HEK293 (cell line): Measurements from ENCODE around the gene MRPL34.

Experiments
- CTCF ChIA-PET: fragments of 350-600 bp; formaldehyde crosslinking; extraction: SDS; loops from one replicate; lab custom pipeline; 2021; ENCODE audit warnings: antibody characterized with exemption; lab: Yijun Ruan, JAX
- POLR2A ChIA-PET: fragments of 300-600 bp; formaldehyde crosslinking; extraction: SDS; loops from one replicate; lab custom pipeline; 2020; ENCODE audit warnings: antibody characterized with exemption, inconsistent platforms; lab: Yijun Ruan, JAX
- H3K27ac ChIP-seq: fragments of 200-500 bp; sonication (Bioruptor generic); 2 replicates; pipeline ENCODE4 v1.5.1; 2014; ENCODE audit warnings: low read depth, low read length, control low read depth, inconsistent platforms; ENCODE audit errors: extremely low read depth
- H3K36me3 ChIP-seq, 2 experiments: fragments of 200-500 bp in 1 of 2; sonication (Bioruptor generic) in 1 of 2; 1 replicate in 1 of 2; 2 replicates in 1 of 2; pipeline ENCODE4 v1.5.1; 2014 to 2017; ENCODE audit warnings: inconsistent platforms in 2 of 2, low read length in 2 of 2; ENCODE audit not compliant: control insufficient read depth in 2 of 2, insufficient read depth in 1 of 2
- H3K4me1 ChIP-seq: fragments of 200-500 bp; sonication (Bioruptor generic); 2 replicates; pipeline ENCODE4 v1.5.1; 2014; ENCODE audit warnings: mild to moderate bottlenecking, low read length, inconsistent platforms; ENCODE audit not compliant: control insufficient read depth, insufficient read depth
- H3K4me3 ChIP-seq: 2 replicates; pipeline ENCODE4 v1.5.1; 2011; ENCODE audit warnings: low read depth, mild to moderate bottlenecking, control low read depth, low read length, moderate library complexity
- H3K9me3 ChIP-seq: fragments of 200-500 bp; sonication (Bioruptor generic); 2 replicates; pipeline ENCODE4 v1.5.1; 2014; ENCODE audit warnings: low read depth, low read length, inconsistent platforms; ENCODE audit not compliant: control insufficient read depth, insufficient read depth
- HOXC10 ChIP-seq: sonication (generic); formaldehyde crosslinking; IDR thresholded peaks from 2 replicates; pipeline ENCODE4 v1.8.1; 2023; ENCODE audit warnings: mild to moderate bottlenecking, missing genetic modification reagents
- IKZF3 ChIP-seq: fragments of 450-650 bp; IDR thresholded peaks from 2 replicates; pipeline ENCODE4 v1.5.0; 2018; ENCODE audit warnings: missing biosample characterization, mild to moderate bottlenecking, missing genetic modification characterization, moderate library complexity
- KLF16 ChIP-seq: fragments of 450-650 bp; formaldehyde crosslinking; IDR thresholded peaks from 2 replicates; pipeline ENCODE4 v1.5.1; 2017; ENCODE audit warnings: missing biosample characterization, missing genetic modification characterization
- OSR2 ChIP-seq: fragments of 450-650 bp; formaldehyde crosslinking; IDR thresholded peaks from 2 replicates; pipeline ENCODE4 v1.5.1; 2016; ENCODE audit warnings: missing biosample characterization, missing genetic modification characterization
- SALL2 ChIP-seq: fragments of 450-650 bp; formaldehyde crosslinking; IDR thresholded peaks from 2 replicates; pipeline ENCODE4 v1.5.0; 2017; ENCODE audit warnings: missing biosample characterization, mild to moderate bottlenecking, missing genetic modification characterization, borderline replicate concordance
- SP3 ChIP-seq: fragments of 450-650 bp; formaldehyde crosslinking; IDR thresholded peaks from 2 replicates; pipeline ENCODE4 v1.5.1; 2016; ENCODE audit warnings: missing biosample characterization, missing genetic modification characterization
- SP7 ChIP-seq: fragments of 450-650 bp; formaldehyde crosslinking; IDR thresholded peaks from 2 replicates; pipeline ENCODE4 v1.5.1; 2016; ENCODE audit warnings: missing biosample characterization, missing genetic modification characterization
- WT1 ChIP-seq: fragments of 450-650 bp; formaldehyde crosslinking; IDR thresholded peaks from 2 replicates; pipeline ENCODE4 v1.5.1; 2016; ENCODE audit warnings: missing biosample characterization, missing genetic modification characterization
- ZBTB1 ChIP-seq: fragments of 450-650 bp; formaldehyde crosslinking; IDR thresholded peaks from 2 replicates; pipeline ENCODE4 v1.5.1; 2016; ENCODE audit warnings: missing biosample characterization, missing genetic modification characterization
- ZNF16 ChIP-seq: fragments of 450-650 bp; formaldehyde crosslinking; IDR thresholded peaks from 2 replicates; pipeline ENCODE4 v1.5.1; 2016; ENCODE audit warnings: low read depth, missing biosample characterization, missing genetic modification characterization
- ZNF24 ChIP-seq: fragments of 450-650 bp; formaldehyde crosslinking; IDR thresholded peaks from 2 replicates; pipeline ENCODE4 v1.5.1; 2016; ENCODE audit warnings: missing biosample characterization, missing genetic modification characterization
- ZNF266 ChIP-seq: fragments of 450-650 bp; formaldehyde crosslinking; IDR thresholded peaks from 2 replicates; pipeline ENCODE4 v1.5.1; 2016; ENCODE audit warnings: missing biosample characterization, missing genetic modification characterization, low read depth
- ZNF394 ChIP-seq: fragments of 450-650 bp; formaldehyde crosslinking; IDR thresholded peaks from 2 replicates; pipeline ENCODE4 v1.5.1; 2016; ENCODE audit warnings: missing biosample characterization, missing genetic modification characterization, mild to moderate bottlenecking, moderate library complexity, borderline replicate concordance
- ZNF398 ChIP-seq: fragments of 450-650 bp; formaldehyde crosslinking; IDR thresholded peaks from 2 replicates; pipeline ENCODE4 v1.5.1; 2017; ENCODE audit warnings: missing biosample characterization, missing genetic modification characterization
- ZNF416 ChIP-seq: fragments of 450-650 bp; formaldehyde crosslinking; IDR thresholded peaks from 2 replicates; pipeline ENCODE4 v1.5.1; 2016; ENCODE audit warnings: missing biosample characterization, missing genetic modification characterization
- ZNF624 ChIP-seq: fragments of 450-650 bp; formaldehyde crosslinking; IDR thresholded peaks from 2 replicates; pipeline ENCODE4 v1.5.1; 2017; ENCODE audit warnings: missing biosample characterization, missing genetic modification characterization
- ZNF654 ChIP-seq: fragments of 450-650 bp; formaldehyde crosslinking; IDR thresholded peaks from 2 replicates; pipeline ENCODE4 v1.5.1; 2016; ENCODE audit warnings: low read depth, missing biosample characterization, missing genetic modification characterization
- ZNF747 ChIP-seq: fragments of 450-650 bp; formaldehyde crosslinking; IDR thresholded peaks from 2 replicates; pipeline ENCODE4 v1.5.1; 2016; ENCODE audit warnings: missing biosample characterization, missing genetic modification characterization
- ZNF76 ChIP-seq: fragments of 450-650 bp; formaldehyde crosslinking; IDR thresholded peaks from 2 replicates; pipeline ENCODE4; 2016; ENCODE audit warnings: low read depth, missing biosample characterization, missing genetic modification characterization, borderline replicate concordance
- ZNF792 ChIP-seq: fragments of 450-650 bp; formaldehyde crosslinking; IDR thresholded peaks from 2 replicates; pipeline ENCODE4 v1.5.1; 2016; ENCODE audit warnings: missing biosample characterization, missing genetic modification characterization
- ZNF843 ChIP-seq: fragments of 450-650 bp; formaldehyde crosslinking; IDR thresholded peaks from 2 replicates; pipeline ENCODE4 v1.5.1; 2016; ENCODE audit warnings: missing biosample characterization, missing genetic modification characterization
- ZSCAN23 ChIP-seq: fragments of 450-650 bp; formaldehyde crosslinking; IDR thresholded peaks from 2 replicates; pipeline ENCODE4 v1.5.1; 2016; ENCODE audit warnings: missing biosample characterization, missing genetic modification characterization
- ZSCAN30 ChIP-seq: fragments of 450-650 bp; IDR thresholded peaks from 2 replicates; pipeline ENCODE4 v1.5.1; 2018; ENCODE audit warnings: missing biosample characterization, mild to moderate bottlenecking, missing genetic modification characterization, moderate library complexity
- TF ChIP-seq, protein P1 (sequence below): fragments of 450-650 bp; formaldehyde crosslinking; IDR thresholded peaks from 2 replicates; pipeline ENCODE4 v1.5.1; 2016; ENCODE audit warnings: missing biosample characterization, missing genetic modification characterization
- TF ChIP-seq, protein P2 (sequence below): fragments of 450-650 bp; formaldehyde crosslinking; IDR thresholded peaks from 2 replicates; pipeline ENCODE4 v1.5.1; 2016; ENCODE audit warnings: missing biosample characterization, missing genetic modification characterization
- TF ChIP-seq, protein P3 (sequence below): fragments of 450-650 bp; formaldehyde crosslinking; IDR thresholded peaks from 2 replicates; pipeline ENCODE4 v1.5.1; 2016; ENCODE audit warnings: missing biosample characterization, missing genetic modification characterization

MRPL34 gene

DNA sequence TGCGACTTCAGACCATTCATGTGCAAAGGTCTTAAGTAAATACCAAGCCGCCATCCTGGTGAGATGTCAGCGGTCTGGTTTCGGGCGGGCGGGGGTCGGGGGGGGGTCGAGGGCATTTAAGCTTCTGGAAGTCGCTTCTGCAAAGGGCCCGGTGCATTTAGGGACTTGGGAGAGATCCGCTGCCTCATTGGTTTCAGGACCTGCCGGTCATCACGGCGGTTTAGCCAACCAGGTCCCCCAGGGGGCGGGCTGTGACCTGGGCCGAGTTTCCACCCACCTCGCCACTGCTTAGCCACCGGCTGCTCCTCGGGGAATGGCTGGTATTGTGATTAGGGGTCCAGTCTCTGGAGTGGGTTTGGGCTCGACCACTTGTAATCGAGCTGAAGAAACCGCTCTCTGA lies 16.2 kb upstream of the MRPL34 start:
- H3K36me3 ChIP-seq: peaks cover 0 to 21% of the 10 kb centered on the region in 2 experiments; a peak in 1 of 3 replicates
- no peak for TF ChIP-seq ZBTB1 (tag by site-specific recombination)
- no peak for TF ChIP-seq ZNF16 (tag by site-specific recombination)
- TF ChIP-seq SALL2 (tag by site-specific recombination): no peak
- no peak for TF ChIP-seq ZNF266 (tag by site-specific recombination)
- TF ChIP-seq ZNF624 (tag by site-specific recombination): no peak
- no peak for TF ChIP-seq HOXC10 (CRISPR knock-in tag)
- TF ChIP-seq ZNF24 (tag by site-specific recombination): no peak
- TF ChIP-seq ZSCAN23: no peak
- no peak for TF ChIP-seq SP7
- TF ChIP-seq OSR2 (tag by site-specific recombination): no peak
- TF ChIP-seq ZNF747 (tag by site-specific recombination): no peak
- TF ChIP-seq ZNF416 (tag by site-specific recombination): no peak
- no peak for TF ChIP-seq ZNF398 (tag by site-specific recombination)
- TF ChIP-seq IKZF3: no peak
- no peak for TF ChIP-seq KLF16 (tag by site-specific recombination)
- no peak for TF ChIP-seq ZNF394
- no peak for TF ChIP-seq WT1 (tag by site-specific recombination)
- TF ChIP-seq ZNF843 (tag by site-specific recombination): no peak
- no peak for TF ChIP-seq ZNF792 (tag by site-specific recombination)
- CTCF ChIA-PET: interaction anchor here (0.6 to 0.8 kb wide), 3 partner anchors 9 to 27 kb away, joined by 4 to 7 read pairs (median 4); partner anchors contain the start of gene DDA1
- no peak overlapping the region for H3K27ac ChIP-seq
- POLR2A ChIA-PET: no interaction called here
- no peaks in the 10 kb centered on the region for H3K9me3 ChIP-seq
- no peaks in the 10 kb centered on the region for H3K4me1 ChIP-seq
- H3K4me3 ChIP-seq: no peak overlapping the region

GRCh38 chr19:17292301-17293074 lies 13.2 kb upstream of the MRPL34 start:
- Histone ChIP-seq H3K4me1 (no peaks in the 10 kb centered on the region), H3K27ac (no peak overlapping the region), H3K36me3 (peaks cover 0 to 30% of the 10 kb centered on the region in 2 experiments; a peak in 2 of 3 replicates), H3K4me3 (no peak overlapping the region), H3K9me3 (no peaks in the 10 kb centered on the region)
- CTCF ChIA-PET: interaction anchor here (0.5 to 1.8 kb wide), 5 partner anchors 13 to 136 kb away, joined by 3 to 9 read pairs (median 4); partner anchors contain the start of genes DDA1 and MRPL34
- POLR2A ChIA-PET: interaction anchor here (0.8 kb wide), 1 partner anchor 41 kb away, joined by 8 read pairs; no protein-coding TSS in a partner anchor
- TF ChIP-seq SP3 (tag by site-specific recombination) (0 out of 2 replicates have a peak, but pooled peaks have one; percentile 14), ZSCAN30 (tag by site-specific recombination) (0 out of 2 replicates have a peak, but pooled peaks have one; percentile 50), ZNF654 (tag by site-specific recombination) (peak; percentile 74), ZNF76 (tag by site-specific recombination) (no peak)
- TF ChIP-seq, protein P1, sequence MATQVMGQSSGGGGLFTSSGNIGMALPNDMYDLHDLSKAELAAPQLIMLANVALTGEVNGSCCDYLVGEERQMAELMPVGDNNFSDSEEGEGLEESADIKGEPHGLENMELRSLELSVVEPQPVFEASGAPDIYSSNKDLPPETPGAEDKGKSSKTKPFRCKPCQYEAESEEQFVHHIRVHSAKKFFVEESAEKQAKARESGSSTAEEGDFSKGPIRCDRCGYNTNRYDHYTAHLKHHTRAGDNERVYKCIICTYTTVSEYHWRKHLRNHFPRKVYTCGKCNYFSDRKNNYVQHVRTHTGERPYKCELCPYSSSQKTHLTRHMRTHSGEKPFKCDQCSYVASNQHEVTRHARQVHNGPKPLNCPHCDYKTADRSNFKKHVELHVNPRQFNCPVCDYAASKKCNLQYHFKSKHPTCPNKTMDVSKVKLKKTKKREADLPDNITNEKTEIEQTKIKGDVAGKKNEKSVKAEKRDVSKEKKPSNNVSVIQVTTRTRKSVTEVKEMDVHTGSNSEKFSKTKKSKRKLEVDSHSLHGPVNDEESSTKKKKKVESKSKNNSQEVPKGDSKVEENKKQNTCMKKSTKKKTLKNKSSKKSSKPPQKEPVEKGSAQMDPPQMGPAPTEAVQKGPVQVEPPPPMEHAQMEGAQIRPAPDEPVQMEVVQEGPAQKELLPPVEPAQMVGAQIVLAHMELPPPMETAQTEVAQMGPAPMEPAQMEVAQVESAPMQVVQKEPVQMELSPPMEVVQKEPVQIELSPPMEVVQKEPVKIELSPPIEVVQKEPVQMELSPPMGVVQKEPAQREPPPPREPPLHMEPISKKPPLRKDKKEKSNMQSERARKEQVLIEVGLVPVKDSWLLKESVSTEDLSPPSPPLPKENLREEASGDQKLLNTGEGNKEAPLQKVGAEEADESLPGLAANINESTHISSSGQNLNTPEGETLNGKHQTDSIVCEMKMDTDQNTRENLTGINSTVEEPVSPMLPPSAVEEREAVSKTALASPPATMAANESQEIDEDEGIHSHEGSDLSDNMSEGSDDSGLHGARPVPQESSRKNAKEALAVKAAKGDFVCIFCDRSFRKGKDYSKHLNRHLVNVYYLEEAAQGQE: no peak
- TF ChIP-seq, protein P2, sequence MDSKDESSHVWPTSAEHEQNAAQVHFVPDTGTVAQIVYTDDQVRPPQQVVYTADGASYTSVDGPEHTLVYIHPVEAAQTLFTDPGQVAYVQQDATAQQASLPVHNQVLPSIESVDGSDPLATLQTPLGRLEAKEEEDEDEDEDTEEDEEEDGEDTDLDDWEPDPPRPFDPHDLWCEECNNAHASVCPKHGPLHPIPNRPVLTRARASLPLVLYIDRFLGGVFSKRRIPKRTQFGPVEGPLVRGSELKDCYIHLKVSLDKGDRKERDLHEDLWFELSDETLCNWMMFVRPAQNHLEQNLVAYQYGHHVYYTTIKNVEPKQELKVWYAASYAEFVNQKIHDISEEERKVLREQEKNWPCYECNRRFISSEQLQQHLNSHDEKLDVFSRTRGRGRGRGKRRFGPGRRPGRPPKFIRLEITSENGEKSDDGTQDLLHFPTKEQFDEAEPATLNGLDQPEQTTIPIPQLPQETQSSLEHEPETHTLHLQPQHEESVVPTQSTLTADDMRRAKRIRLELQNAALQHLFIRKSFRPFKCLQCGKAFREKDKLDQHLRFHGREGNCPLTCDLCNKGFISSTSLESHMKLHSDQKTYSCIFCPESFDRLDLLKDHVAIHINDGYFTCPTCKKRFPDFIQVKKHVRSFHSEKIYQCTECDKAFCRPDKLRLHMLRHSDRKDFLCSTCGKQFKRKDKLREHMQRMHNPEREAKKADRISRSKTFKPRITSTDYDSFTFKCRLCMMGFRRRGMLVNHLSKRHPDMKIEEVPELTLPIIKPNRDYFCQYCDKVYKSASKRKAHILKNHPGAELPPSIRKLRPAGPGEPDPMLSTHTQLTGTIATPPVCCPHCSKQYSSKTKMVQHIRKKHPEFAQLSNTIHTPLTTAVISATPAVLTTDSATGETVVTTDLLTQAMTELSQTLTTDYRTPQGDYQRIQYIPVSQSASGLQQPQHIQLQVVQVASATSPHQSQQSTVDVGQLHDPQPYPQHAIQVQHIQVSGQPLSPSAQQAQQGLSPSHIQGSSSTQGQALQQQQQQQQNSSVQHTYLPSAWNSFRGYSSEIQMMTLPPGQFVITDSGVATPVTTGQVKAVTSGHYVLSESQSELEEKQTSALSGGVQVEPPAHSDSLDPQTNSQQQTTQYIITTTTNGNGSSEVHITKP (tag by site-specific recombination): no peak
- TF ChIP-seq, protein P3, sequence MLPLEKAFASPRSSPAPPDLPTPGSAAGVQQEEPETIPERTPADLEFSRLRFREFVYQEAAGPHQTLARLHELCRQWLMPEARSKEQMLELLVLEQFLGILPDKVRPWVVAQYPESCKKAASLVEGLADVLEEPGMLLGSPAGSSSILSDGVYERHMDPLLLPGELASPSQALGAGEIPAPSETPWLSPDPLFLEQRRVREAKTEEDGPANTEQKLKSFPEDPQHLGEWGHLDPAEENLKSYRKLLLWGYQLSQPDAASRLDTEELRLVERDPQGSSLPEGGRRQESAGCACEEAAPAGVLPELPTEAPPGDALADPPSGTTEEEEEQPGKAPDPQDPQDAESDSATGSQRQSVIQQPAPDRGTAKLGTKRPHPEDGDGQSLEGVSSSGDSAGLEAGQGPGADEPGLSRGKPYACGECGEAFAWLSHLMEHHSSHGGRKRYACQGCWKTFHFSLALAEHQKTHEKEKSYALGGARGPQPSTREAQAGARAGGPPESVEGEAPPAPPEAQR (tag by site-specific recombination): no peak
